Hepatocyte (in vitro differentiated cells): ENCODE results near the gene ZNF189. TPM values are rescaled to one million over a fixed set of nuclear protein-coding genes. Genes with fewer than 3 reads are reported as not detected.

Source experiments
- DNase-seq: peaks from one replicate; pipeline ENCODE4 v3.0.0-alpha.2; 2016; ENCODE audit warnings: low spot score
- H2AFZ ChIP-seq: fragments of 200-600 bp; sonication (generic); 2 replicates; pipeline ENCODE4 v1.6.0; 2016; ENCODE audit warnings: antibody characterized with exemption, mild to moderate bottlenecking
- H3K27ac ChIP-seq: fragments of 200-600 bp; sonication (generic); 2 replicates; pipeline ENCODE4 v1.5.1; 2016; ENCODE audit warnings: mild to moderate bottlenecking
- H3K27me3 ChIP-seq: fragments of 200-600 bp; sonication (generic); 2 replicates; pipeline ENCODE4 v1.6.1; 2016
- H3K36me3 ChIP-seq: fragments of 200-600 bp; sonication (generic); replicated peaks from 2 replicates; pipeline ENCODE4 v1.5.1; 2016; ENCODE audit warnings: low read depth; ENCODE audit not compliant: insufficient read depth
- H3K4me1 ChIP-seq: fragments of 200-600 bp; sonication (generic); 2 replicates; pipeline ENCODE4 v1.5.1; 2016; ENCODE audit warnings: mild to moderate bottlenecking, moderate library complexity; ENCODE audit not compliant: insufficient read depth
- H3K4me2 ChIP-seq: fragments of 200-600 bp; sonication (generic); 2 replicates; pipeline ENCODE4 v1.6.0; 2016
- H3K4me3 ChIP-seq: fragments of 200-600 bp; sonication (generic); 2 replicates; pipeline ENCODE4 v1.5.1; 2016; ENCODE audit warnings: mild to moderate bottlenecking
- H3K79me2 ChIP-seq: fragments of 200-600 bp; sonication (generic); 2 replicates; pipeline ENCODE4 v1.6.0; 2017; ENCODE audit warnings: mild to moderate bottlenecking
- H3K9me2 ChIP-seq: fragments of 200-600 bp; sonication (generic); replicated peaks from 2 replicates; pipeline ENCODE4 v1.6.0; 2017; ENCODE audit warnings: mild to moderate bottlenecking; ENCODE audit not compliant: insufficient read depth
- H3K9me3 ChIP-seq: fragments of 200-600 bp; sonication (generic); 2 replicates; pipeline ENCODE4 v1.5.1; 2016; ENCODE audit warnings: low read depth, mild to moderate bottlenecking
- H4K20me1 ChIP-seq: fragments of 200-600 bp; sonication (generic); 2 replicates; pipeline ENCODE4 v1.6.0; 2016; ENCODE audit warnings: mild to moderate bottlenecking; ENCODE audit not compliant: insufficient read depth, poor library complexity, severe bottlenecking
- EZH2 ChIP-seq: fragments of 200-600 bp; sonication (generic); IDR thresholded peaks from 2 replicates; pipeline ENCODE4 v1.6.1; 2016; ENCODE audit warnings: antibody characterized with exemption, mild to moderate bottlenecking, borderline replicate concordance
- EZH2phosphoT487 ChIP-seq: fragments of 200-600 bp; sonication (generic); IDR thresholded peaks from one replicate; pipeline ENCODE4 v1.6.1; 2018; ENCODE audit warnings: antibody characterized with exemption, mild to moderate bottlenecking, low read depth, moderate library complexity; ENCODE audit not compliant: unreplicated experiment, severe bottlenecking
- WGBS: methylation state at CpG from one replicate; pipeline ENCODE4 v1.1.6; 2016; ENCODE audit warnings: low lambda C conversion rate; ENCODE audit errors: missing lambda C conversion rate; 5-methylcytosine and 5-hydroxymethylcytosine counted together
- polyA plus RNA-seq: library from polyadenylated mRNA; unstranded; fragments of >200 nt; fragmentation: Nextera tagmentation; extraction: Ambion mirVana; gene quantifications from 2 replicates; pipeline ENCODE4 v1.2.1, GENCODE V29; 2016
- total RNA-seq: library from RNA; depleted of rRNA; stranded (reverse); fragments of >200 nt; gene quantifications from 2 replicates; pipeline ENCODE4 v1.2.3, GENCODE V29; 2014
- TF ChIP-seq, protein P1 (sequence below): fragments of 200-600 bp; sonication (generic); IDR thresholded peaks from 2 replicates; pipeline ENCODE4 v1.5.1; 2016; ENCODE audit warnings: antibody characterized with exemption, mild to moderate bottlenecking; ENCODE audit not compliant: poor library complexity

Gene ZNF189
- total RNA-seq (50.0 and 60.3 TPM in 2 replicates), polyA plus RNA-seq (11.1 and 13.6 TPM in 2 replicates)

DNA sequence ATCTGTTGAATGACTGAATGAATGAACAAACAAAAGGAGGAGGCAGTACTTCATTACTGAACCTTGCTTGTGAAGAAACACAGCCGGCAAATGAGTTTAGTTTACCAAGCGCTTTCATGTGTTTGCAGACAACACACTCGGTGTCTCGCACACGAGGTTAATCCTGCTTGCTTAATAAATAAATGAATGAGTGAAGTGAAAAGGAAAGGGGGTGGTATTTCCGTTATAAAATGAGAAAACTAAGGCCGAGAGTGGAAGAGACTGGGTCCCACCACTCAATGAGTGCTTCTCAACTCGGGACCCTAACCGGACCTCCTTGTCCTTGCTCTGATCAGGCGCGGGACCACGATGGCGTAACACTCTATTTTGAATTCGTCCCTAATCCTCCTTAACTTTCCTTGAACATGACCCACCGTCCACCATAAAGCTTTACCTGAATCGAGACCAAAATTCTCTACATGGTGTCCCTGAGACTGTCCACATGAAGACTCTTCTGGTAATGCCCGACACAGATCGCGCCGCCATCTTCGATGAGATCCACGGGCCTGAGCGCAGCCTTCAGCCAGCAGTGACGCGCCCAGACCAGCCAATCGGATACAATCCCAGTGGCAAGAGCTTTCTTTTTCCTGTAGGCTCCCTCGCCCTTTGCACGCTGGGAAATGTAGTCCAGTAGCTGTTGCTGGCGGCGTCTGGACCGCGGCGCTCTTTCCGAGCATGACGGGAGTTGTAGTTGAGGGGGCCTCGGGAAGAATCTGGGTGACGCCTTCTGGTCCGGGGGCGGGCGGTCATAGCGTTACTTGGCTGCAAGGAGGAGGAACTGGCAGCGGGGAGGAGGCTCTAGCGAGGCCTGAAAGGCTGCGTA is at the start of gene ZNF189, which contains the start of gene MRPL50:
Gene ZNF189 (plus strand): TSS at position 784 of the 862 bp plus-strand sequence. CDS start 306 bp downstream, outside the sequence.
Gene MRPL50 (minus strand): TSS at position 551 of the 862 bp plus-strand sequence. CDS start 26 bp downstream, at position 525.
- DNase-seq = peak; percentile 98
- no peaks in the 10 kb centered on the region for H3K27me3 ChIP-seq
- no peaks in the 10 kb centered on the region for H3K4me1 ChIP-seq
- H3K4me3 ChIP-seq = peak within 1 kb of the TSS; percentile 92
- H4K20me1 ChIP-seq = no peaks in the 10 kb centered on the region
- peaks cover 91% of the 10 kb centered on the region for H3K79me2 ChIP-seq
- TF ChIP-seq, protein P1, sequence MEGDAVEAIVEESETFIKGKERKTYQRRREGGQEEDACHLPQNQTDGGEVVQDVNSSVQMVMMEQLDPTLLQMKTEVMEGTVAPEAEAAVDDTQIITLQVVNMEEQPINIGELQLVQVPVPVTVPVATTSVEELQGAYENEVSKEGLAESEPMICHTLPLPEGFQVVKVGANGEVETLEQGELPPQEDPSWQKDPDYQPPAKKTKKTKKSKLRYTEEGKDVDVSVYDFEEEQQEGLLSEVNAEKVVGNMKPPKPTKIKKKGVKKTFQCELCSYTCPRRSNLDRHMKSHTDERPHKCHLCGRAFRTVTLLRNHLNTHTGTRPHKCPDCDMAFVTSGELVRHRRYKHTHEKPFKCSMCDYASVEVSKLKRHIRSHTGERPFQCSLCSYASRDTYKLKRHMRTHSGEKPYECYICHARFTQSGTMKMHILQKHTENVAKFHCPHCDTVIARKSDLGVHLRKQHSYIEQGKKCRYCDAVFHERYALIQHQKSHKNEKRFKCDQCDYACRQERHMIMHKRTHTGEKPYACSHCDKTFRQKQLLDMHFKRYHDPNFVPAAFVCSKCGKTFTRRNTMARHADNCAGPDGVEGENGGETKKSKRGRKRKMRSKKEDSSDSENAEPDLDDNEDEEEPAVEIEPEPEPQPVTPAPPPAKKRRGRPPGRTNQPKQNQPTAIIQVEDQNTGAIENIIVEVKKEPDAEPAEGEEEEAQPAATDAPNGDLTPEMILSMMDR = no peak
- no peak for TF ChIP-seq EZH2phosphoT487
- no peak for TF ChIP-seq EZH2
- peak within 1 kb of the TSS; percentile 93 for H3K4me2 ChIP-seq
- peaks cover 15% of the 10 kb centered on the region for H3K36me3 ChIP-seq
- whole genome bisulfite sequencing = under 1% methylated on average over 42 of the region's 44 CpGs
- H2AFZ ChIP-seq = peak within 1 kb of the TSS; percentile 69
- no peaks in the 10 kb centered on the region for H3K9me2 ChIP-seq
- H3K27ac ChIP-seq = peak within 1 kb of the TSS; percentile 85
- peaks cover 19% of the 10 kb centered on the region for H3K9me3 ChIP-seq

DNA sequence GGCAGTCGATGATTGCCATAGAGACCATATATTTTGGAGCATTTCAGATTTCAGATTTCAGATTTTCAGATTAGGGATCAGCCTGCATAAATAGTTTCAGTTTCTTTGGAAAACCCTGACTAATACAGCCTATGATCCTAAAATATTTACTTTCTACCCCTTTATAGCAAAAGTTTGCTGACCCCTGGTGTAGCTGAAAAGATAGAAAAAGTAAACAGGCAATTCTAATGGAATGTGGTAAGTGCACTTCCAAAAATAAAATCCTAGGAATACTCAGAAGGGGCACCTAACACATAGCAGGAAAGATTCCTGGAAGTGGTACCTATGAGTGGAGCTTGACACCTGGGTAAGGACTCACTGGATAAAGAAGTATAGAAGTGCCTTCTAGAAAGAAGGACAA is 48.4 kb upstream of the ZNF189 start:
- Histone ChIP-seq H3K27ac (no peak overlapping the region), H4K20me1 (no peaks in the 10 kb centered on the region), H3K4me2 (no peak overlapping the region), H3K9me3 (no peaks in the 10 kb centered on the region), H3K4me3 (no peak overlapping the region), H3K27me3 (no peaks in the 10 kb centered on the region), H3K79me2 (no peaks in the 10 kb centered on the region), H3K9me2 (no peaks in the 10 kb centered on the region), H2AFZ (no peak overlapping the region), H3K36me3 (no peaks in the 10 kb centered on the region), H3K4me1 (peaks cover 24% of the 10 kb centered on the region)
- DNase-seq = no peak
- 78% methylated on average over 1 of the region's 1 CpG for WGBS
- TF ChIP-seq, protein P1 = no peak
- TF ChIP-seq EZH2 (no peak), EZH2phosphoT487 (no peak)

DNA sequence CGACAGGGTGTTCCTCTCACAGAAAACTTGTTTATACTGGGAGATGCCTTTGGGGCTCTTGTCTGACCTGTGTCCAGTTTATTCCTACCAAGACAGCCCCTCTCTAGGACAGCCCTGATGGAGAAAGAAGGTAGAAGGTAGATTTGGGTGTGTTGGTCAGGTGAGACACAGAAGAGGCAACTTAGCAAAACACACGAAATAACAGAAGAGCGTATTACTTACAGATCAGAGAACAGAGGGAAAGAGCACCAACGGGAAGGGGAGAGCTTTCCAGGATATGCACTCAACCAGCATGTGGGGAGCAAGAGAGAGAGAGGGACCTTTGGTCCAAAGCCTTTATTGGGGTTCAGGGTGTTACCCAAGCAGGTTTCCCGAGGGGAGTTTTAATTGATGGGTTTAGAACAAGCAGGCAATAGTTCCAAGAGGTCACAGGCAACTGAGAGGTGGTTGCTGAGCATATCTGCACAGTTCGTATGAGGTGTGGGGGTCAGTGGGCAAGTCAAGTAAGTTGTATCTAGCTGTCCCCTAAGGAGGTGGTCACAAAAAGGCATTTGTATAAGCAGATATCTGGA is 45.7 kb upstream of the ZNF189 start:
- Histone ChIP-seq H3K4me1 (peaks cover 29% of the 10 kb centered on the region), H3K4me2 (no peak overlapping the region), H3K4me3 (no peak overlapping the region), H3K79me2 (no peaks in the 10 kb centered on the region), H3K36me3 (no peaks in the 10 kb centered on the region), H2AFZ (no peak overlapping the region), H3K27me3 (no peaks in the 10 kb centered on the region), H4K20me1 (no peaks in the 10 kb centered on the region), H3K9me2 (no peaks in the 10 kb centered on the region), H3K27ac (peak overlapping the region; percentile 93), H3K9me3 (no peaks in the 10 kb centered on the region)
- no peak for DNase-seq
- no peak for TF ChIP-seq EZH2
- TF ChIP-seq, protein P1 = no peak
- no peak for TF ChIP-seq EZH2phosphoT487
- WGBS = 86% methylated on average over 6 of the region's 6 CpGs
